ENCODE measurements around the gene IFNL2. TPM values are rescaled to one million over a fixed set of nuclear protein-coding genes. Genes with fewer than 3 reads are reported as not detected.
"Not testable (repeated sequence)": the region's sequence is repeated elsewhere in the genome, so short reads cannot be mapped to it uniquely, and the experiment has no call there.

IFNL2 gene
- not detected in 2 replicates for total RNA-seq (ENCODE audit: low replicate concordance)

GRCh38 chr19:39268085-39268484 lies at the start of gene IFNL2:
Gene IFNL2, plus strand, starts transcription at chr19:39268396. Its CDS starts 173 bp downstream, at chr19:39268569.
- not testable (repeated sequence) for H3K4me2 ChIP-seq; H3K79me2 ChIP-seq (ENCODE audit: low read depth); H3K9ac ChIP-seq; H3K36me3 ChIP-seq; H3K9me3 ChIP-seq (ENCODE audit: low read depth); H3K9me3 Mint-ChIP-seq; H3K4me3 ChIP-seq; H3K4me1 ChIP-seq; H3K36me3 Mint-ChIP-seq; H3K4me1 Mint-ChIP-seq; H4K20me1 ChIP-seq (ENCODE audit: low read depth); H3K27ac ChIP-seq; H2AFZ ChIP-seq (replicated peaks); DNase-seq (ENCODE audit: low spot score); H3K4me3 Mint-ChIP-seq; H3K27ac Mint-ChIP-seq; H3F3A ChIP-seq (ENCODE audit: low read depth)
- H3K27me3 ChIP-seq = peaks cover 86% of the 10 kb centered on the region
- peaks cover 33% of the 10 kb centered on the region for H3K27me3 Mint-ChIP-seq (ENCODE audit: insufficient read depth, low read depth)

- not testable (repeated sequence) for H3K9me3 ChIP-seq (ENCODE audit: low read depth); DNase-seq (ENCODE audit: low spot score); H3K4me1 ChIP-seq; H3K9me3 Mint-ChIP-seq; H3F3A ChIP-seq (ENCODE audit: low read depth); H3K4me3 Mint-ChIP-seq; H3K79me2 ChIP-seq (ENCODE audit: low read depth); H3K4me2 ChIP-seq; H3K36me3 Mint-ChIP-seq; H2AFZ ChIP-seq (replicated peaks); H3K27ac Mint-ChIP-seq; H3K9ac ChIP-seq; H3K27ac ChIP-seq; H4K20me1 ChIP-seq (ENCODE audit: low read depth); H3K4me1 Mint-ChIP-seq; H3K36me3 ChIP-seq; H3K4me3 ChIP-seq
- H3K27me3 Mint-ChIP-seq (ENCODE audit: insufficient read depth, low read depth) = peaks cover 13% of the 10 kb centered on the region
- H3K27me3 ChIP-seq = peaks cover 30% of the 10 kb centered on the region
Measured at GRCh38 chr19:39219108-39219507, 49.1 kb upstream of the IFNL2 start.

- H3K4me1 ChIP-seq = no peaks in the 10 kb centered on the region
Measured at GRCh38 chr19:39223703-39224279, 44.4 kb upstream of the IFNL2 start.

GRCh38 chr19:39224910-39225309 lies 43.3 kb upstream of the IFNL2 start:
- Histone ChIP-seq H3K36me3 (no peaks in the 10 kb centered on the region), H3K4me2 (no peak overlapping the region), H3K27ac (no peak overlapping the region), H3F3A (ENCODE audit: low read depth) (no peaks in the 10 kb centered on the region), H4K20me1 (ENCODE audit: low read depth) (no peaks in the 10 kb centered on the region), H2AFZ (replicated peaks) (no peak overlapping the region), H3K9me3 (ENCODE audit: low read depth) (no peaks in the 10 kb centered on the region), H3K9ac (no peak overlapping the region), H3K4me1 (no peaks in the 10 kb centered on the region), H3K4me3 (no peak overlapping the region), H3K27me3 (peaks cover 70% of the 10 kb centered on the region), H3K79me2 (ENCODE audit: low read depth) (no peaks in the 10 kb centered on the region)
- H3K27ac Mint-ChIP-seq = no peak overlapping the region
- peaks cover 20% of the 10 kb centered on the region for H3K27me3 Mint-ChIP-seq (ENCODE audit: insufficient read depth, low read depth)
- no peaks in the 10 kb centered on the region for H3K4me1 Mint-ChIP-seq
- peak; percentile 44 for DNase-seq (ENCODE audit: low spot score)
- no peak for TF ChIP-seq EZH2 (IDR thresholded peaks at IDR 0.05)
- TF ChIP-seq, protein P1, sequence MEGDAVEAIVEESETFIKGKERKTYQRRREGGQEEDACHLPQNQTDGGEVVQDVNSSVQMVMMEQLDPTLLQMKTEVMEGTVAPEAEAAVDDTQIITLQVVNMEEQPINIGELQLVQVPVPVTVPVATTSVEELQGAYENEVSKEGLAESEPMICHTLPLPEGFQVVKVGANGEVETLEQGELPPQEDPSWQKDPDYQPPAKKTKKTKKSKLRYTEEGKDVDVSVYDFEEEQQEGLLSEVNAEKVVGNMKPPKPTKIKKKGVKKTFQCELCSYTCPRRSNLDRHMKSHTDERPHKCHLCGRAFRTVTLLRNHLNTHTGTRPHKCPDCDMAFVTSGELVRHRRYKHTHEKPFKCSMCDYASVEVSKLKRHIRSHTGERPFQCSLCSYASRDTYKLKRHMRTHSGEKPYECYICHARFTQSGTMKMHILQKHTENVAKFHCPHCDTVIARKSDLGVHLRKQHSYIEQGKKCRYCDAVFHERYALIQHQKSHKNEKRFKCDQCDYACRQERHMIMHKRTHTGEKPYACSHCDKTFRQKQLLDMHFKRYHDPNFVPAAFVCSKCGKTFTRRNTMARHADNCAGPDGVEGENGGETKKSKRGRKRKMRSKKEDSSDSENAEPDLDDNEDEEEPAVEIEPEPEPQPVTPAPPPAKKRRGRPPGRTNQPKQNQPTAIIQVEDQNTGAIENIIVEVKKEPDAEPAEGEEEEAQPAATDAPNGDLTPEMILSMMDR (IDR thresholded peaks at IDR 0.05) = peak; percentile 28
- H3K9me3 Mint-ChIP-seq = no peaks in the 10 kb centered on the region
- no peaks in the 10 kb centered on the region for H3K36me3 Mint-ChIP-seq
- peak overlapping the region; percentile 15 for H3K4me3 Mint-ChIP-seq

More at GRCh38 chr19:39223703-39224279, 44.4 kb upstream of the IFNL2 start:
- peak; percentile 84 for DNase-seq (ENCODE audit: low spot score)
- Histone ChIP-seq H3K9ac (no peak overlapping the region), H3K4me3 (no peak overlapping the region), H3K9me3 (ENCODE audit: low read depth) (no peaks in the 10 kb centered on the region), H4K20me1 (ENCODE audit: low read depth) (no peaks in the 10 kb centered on the region), H3K36me3 (no peaks in the 10 kb centered on the region), H3K79me2 (ENCODE audit: low read depth) (no peaks in the 10 kb centered on the region), H3K4me2 (no peak overlapping the region), H2AFZ (replicated peaks) (no peak overlapping the region), H3F3A (ENCODE audit: low read depth) (no peaks in the 10 kb centered on the region), H3K27ac (no peak overlapping the region), H3K27me3 (peaks cover 66% of the 10 kb centered on the region)
- Mint-ChIP-seq H3K9me3 (no peaks in the 10 kb centered on the region), H3K36me3 (no peaks in the 10 kb centered on the region), H3K4me3 (no peak overlapping the region), H3K27ac (no peak overlapping the region), H3K27me3 (ENCODE audit: insufficient read depth, low read depth) (peaks cover 20% of the 10 kb centered on the region), H3K4me1 (no peaks in the 10 kb centered on the region)
- TF ChIP-seq EZH2phosphoT487 (IDR thresholded peaks at IDR 0.05) (no peak), EZH2 (IDR thresholded peaks at IDR 0.05) (no peak)
- TF ChIP-seq, protein P1 (IDR thresholded peaks at IDR 0.05) = no peak
